GM19099 (cell line): ENCODE data around the gene SSH2.

Experiments used
- POLR2A ChIP-seq: IDR thresholded peaks from 3 replicates; pipeline ENCODE4 v1.6.1; 2011; ENCODE audit warnings: low read depth; ENCODE audit not compliant: insufficient read length; ENCODE audit errors: extremely low read depth

The SSH2 gene

GRCh38 chr17:29578626-29579485 lies 351.2 kb downstream of the SSH2 start:
- TF ChIP-seq POLR2A: no peak

DNA sequence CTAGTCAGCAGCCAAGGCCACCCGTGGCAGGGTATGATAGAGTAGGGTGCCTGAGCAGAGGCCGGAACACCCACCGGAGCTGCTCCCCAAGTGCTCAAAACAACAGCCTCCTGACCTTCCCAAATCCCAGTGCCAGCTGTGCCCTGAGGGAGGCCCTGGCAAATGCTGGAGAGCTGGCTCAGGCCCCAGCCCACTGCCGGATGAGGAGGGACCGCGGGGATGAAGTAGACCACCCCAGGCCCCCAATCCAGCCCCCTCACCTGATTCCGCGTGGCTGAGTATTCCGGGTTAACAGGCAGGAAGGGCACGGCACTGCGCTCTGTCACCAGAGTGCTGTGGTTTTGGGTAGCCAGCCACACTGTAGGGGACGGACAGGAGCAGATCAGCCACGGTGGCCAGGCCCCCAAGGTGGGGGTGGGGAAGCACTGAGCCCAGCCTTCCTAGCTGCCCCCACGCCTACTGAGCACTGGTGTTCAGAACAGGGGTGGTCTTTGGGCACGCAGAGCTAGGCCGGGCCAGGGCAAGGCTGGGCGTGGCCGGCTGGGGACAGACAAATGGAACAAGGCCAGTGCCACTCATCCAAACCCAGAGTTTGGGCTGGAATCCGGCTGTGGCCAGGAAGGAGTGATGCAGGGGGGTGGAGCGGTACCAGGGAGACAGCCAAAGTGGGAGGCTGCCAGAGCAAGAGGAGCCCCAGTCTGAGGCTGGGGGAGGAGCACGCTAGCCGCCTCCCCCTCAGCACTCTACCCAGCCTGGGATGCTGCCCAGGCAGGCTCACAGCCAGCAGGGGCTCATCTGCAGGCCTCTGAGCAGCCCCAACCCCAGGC lies 352.4 kb downstream of the SSH2 start:
- no peak for TF ChIP-seq POLR2A

DNA sequence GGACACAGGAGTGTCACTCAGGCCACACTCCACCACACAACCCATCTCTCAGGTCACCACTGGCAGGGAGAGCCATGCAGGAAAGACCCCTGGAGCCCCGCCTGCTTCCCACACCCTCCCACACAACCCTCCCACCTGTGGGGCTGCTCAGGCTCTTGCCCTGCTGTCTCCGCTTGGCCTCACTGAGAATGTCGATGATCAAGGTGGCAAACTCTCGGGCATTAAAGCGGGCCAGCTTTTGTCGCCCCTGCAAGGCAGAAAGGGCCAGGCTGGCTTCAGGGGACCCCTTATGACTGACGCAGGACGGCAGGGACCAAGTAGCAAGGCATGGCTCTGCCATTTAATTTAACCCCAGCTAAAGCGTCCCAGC lies 353.0 kb downstream of the SSH2 start:
- no peak for TF ChIP-seq POLR2A

DNA sequence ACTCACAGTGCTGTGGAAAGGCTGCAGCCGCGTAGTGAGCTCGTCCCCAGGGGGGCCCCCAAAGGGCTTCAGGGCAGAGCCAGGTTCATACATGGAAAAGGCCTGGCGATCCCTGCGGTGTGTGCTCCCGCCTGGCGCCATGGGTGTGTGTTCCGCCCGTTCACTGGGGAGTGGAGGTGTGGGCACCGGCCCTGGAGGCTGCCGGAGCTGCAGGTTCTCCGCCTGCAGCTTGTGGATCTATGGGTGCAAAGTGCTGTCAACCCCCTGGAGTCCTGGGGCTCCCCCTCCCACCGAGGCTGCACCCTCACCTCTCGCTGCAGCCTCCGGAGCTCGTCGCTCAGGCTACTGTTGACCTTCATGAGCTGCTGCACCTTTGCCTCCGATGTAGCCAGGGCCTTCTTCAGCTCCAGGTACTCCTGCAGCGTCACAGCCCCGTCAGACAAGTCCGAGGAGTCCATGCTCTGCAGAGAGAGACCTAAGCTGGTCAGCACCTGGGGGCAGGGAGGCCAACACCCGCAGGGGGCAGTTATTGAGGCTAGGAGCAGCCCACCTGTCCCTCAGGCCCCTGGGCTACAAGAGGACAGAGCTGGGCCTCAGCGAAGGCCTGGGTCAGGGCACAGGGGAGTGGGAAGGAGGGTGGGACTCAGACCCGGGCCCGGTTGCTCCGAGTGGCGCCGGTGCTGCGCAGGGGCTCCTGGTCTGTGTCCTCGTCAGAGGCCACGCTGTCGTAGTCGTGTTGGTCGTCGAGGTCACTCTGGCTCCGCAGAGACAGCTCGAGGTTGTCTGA lies 353.6 kb downstream of the SSH2 start:
- no peak for TF ChIP-seq POLR2A
